Eye (tissue), 1 donor: Measurements from ENCODE around the gene ZNF433.
A peak's percentile ranks its signal among the peaks of the same experiment; 100 is the strongest.

ENCODE experiments used
- DNase-seq: peaks from one replicate; pipeline ENCODE4 v3.0.0-alpha.2; 2015

The ZNF433 gene

GRCh38 chr19:11987405-11988281, 47.8 kb downstream of the ZNF433 start:
- peak; percentile 98 for DNase-seq

- no peak for DNase-seq
These were observed 48.7 kb downstream of the ZNF433 start for GRCh38 chr19:11986754-11987153.

GRCh38 chr19:11984986-11985385, 50.5 kb downstream of the ZNF433 start:
- peak; percentile 43 for DNase-seq

DNA sequence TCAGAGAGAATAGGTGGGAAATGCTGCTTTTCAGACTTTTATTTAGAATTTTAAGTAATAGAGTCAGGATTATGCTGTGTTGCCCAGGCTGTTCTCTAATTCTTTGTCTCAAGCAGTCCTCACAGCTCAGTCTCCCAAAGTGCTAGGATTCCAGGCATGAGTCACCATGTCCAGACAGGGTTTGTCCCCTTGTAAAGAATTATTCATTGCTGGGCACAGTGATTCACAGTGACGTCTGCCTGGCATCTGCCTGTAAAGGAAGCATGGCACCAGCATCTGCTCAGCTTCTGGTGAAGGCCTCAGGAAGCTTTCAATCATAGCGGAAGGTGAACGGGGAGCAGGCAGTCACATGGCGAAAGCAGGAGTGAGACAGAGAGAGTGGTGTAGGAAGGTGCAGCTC, 53.0 kb downstream of the ZNF433 start:
- DNase-seq, result no peak

DNA sequence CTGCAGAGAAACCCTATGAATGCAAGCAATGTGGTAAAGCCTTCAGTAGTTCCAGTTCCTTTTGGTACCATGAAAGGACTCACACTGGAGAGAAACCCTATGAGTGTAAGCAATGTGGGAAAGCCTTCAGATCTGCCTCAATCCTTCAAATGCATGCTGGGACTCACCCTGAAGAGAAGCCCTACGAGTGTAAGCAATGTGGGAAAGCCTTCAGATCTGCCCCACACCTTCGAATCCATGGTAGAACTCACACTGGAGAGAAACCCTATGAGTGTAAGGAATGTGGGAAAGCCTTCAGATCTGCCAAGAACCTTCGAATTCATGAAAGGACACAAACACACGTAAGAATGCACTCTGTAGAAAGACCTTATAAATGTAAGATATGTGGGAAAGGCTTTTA, 56.0 kb downstream of the ZNF433 start:
- no peak for DNase-seq

GRCh38 chr19:11978492-11979100, 56.9 kb downstream of the ZNF433 start:
- no peak for DNase-seq

- DNase-seq, result no peak
These were observed 62.3 kb downstream of the ZNF433 start for GRCh38 chr19:11973019-11973810.

DNA sequence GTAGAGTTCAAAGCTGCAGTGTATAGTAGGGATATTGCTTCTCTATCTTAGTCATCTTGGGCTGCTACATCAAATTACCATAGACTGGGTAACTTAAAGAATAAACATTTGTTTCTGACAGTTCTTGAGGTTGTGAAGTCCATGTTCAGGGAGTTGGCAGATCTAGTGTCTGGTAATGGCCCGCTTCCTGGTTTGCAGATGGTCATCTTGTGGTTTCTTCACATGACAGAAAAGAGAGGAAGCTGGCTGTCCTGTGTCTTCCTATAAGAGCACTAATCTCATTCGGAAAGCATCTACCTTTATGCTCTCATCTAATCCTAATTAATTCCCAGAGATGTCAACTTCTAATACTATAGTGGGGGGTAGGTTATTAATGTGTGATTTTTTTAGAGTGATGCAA, 64.4 kb downstream of the ZNF433 start:
- no peak for DNase-seq

DNA sequence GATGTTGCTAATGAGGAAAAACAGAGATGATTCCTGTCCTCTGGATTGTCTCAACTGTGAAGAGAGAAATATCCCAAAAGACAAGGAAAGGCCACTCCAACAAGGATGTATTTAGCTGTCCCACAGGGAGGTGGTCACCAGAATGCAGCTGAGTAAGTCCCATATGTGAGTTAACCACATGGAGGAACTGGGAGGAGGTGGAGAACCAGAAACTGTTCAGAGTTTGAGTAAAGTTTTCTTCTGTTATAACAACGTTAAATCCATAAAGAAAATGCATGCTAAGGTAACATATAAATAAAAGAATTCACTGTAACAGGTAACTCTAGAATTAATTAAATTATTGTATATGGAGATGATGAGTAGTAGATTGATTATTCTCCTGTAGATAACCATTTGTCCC, 65.3 kb downstream of the ZNF433 start:
- DNase-seq, result no peak

DNA sequence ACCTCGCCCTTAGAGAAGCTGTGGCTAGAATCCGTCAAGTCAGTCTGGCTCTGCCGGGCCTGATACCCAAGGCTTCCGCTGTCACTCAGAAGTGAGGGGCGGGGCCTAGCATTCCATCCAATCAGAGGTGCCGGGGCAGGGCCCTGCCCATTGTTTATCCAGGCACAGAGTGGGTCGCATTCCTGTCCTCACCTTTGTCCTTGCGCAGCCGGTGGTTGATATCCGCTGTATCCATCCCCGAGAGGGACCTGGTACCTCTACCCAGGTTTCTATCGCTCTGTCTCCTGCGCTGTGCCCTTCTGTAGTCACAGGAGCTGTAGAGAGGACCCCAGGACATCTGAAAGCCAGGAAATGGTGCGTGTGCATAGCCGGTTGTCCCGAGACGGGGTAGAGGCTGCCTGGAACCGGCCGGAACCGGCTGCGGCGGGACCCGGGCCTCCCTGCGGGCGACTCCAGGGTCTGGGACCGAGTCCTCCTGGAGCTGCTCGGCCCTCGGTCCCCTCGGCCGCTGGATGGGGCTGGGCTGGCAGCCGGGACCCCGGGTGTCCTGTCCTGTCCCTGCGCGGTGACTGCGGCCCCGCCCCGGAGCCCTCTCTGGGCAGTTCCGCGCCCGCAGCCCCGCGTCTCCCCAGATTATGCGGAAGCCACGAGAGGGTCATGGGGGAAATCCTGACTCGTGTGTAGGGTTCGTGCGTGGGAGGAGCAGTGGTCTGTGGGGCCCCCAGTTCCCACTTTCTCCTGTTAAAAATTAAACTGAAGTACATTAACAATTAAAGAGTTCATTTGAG, 70.4 kb downstream of the ZNF433 start, which contains the start of gene ZNF763:
Gene ZNF763, plus strand, starts transcription at position 183 of the 788 bp plus-strand sequence. Its CDS starts 169 bp downstream, at position 352.
- peak; percentile 97 for DNase-seq
